ENCODE measurements around the gene CRY1. TPM values are rescaled to one million over a fixed set of nuclear protein-coding genes. Genes with fewer than 3 reads are reported as not detected.

Gene CRY1
- total RNA-seq, 1 donor from 2014 or later: 21.2 TPM

- H3K9me3 Mint-ChIP-seq (ENCODE audit: low read depth): no peaks in the 10 kb centered on the region
- no peak overlapping the region for H3K4me3 Mint-ChIP-seq (ENCODE audit: unreplicated experiment)
- peaks cover 14% of the 10 kb centered on the region for H3K36me3 Mint-ChIP-seq (ENCODE audit: low read depth)
- peaks cover 64% of the 10 kb centered on the region for H3K4me1 Mint-ChIP-seq (ENCODE audit: low read depth)
- DNase-seq (ENCODE audit: low spot score): no peak
- H3K27me3 Mint-ChIP-seq (ENCODE audit: low read depth): no peaks in the 10 kb centered on the region
- peak overlapping the region; percentile 32 for H3K27ac Mint-ChIP-seq (ENCODE audit: unreplicated experiment)
- TF ChIP-seq, protein P1, sequence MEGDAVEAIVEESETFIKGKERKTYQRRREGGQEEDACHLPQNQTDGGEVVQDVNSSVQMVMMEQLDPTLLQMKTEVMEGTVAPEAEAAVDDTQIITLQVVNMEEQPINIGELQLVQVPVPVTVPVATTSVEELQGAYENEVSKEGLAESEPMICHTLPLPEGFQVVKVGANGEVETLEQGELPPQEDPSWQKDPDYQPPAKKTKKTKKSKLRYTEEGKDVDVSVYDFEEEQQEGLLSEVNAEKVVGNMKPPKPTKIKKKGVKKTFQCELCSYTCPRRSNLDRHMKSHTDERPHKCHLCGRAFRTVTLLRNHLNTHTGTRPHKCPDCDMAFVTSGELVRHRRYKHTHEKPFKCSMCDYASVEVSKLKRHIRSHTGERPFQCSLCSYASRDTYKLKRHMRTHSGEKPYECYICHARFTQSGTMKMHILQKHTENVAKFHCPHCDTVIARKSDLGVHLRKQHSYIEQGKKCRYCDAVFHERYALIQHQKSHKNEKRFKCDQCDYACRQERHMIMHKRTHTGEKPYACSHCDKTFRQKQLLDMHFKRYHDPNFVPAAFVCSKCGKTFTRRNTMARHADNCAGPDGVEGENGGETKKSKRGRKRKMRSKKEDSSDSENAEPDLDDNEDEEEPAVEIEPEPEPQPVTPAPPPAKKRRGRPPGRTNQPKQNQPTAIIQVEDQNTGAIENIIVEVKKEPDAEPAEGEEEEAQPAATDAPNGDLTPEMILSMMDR (IDR thresholded peaks at IDR 0.05): no peak
Observed at GRCh38 chr12:106984588-106985137, 108.7 kb downstream of the CRY1 start.

- Mint-ChIP-seq H3K4me1 (ENCODE audit: low read depth) (peaks cover 64% of the 10 kb centered on the region), H3K27ac (ENCODE audit: unreplicated experiment) (peak overlapping the region; percentile 49)
Observed at GRCh38 chr12:106982229-106982628, 111.1 kb downstream of the CRY1 start.

DNA sequence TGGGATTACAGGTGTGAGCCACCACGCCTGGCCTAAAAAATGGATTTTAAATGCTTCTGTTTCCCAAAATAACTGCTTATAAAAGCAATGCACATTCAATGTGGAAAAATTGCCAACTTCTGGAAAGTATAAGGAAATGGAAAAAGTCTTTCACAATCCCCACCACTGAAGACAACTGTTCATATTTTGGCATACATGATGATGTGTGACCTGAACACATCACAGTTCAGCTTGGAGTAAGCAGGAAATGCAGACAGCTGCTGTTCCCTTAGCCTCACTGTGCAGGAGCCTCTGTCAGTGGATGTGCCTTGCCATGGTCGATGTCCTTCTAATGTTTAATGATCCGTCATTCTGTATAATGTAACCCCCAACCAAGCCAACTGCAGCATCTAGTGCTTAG is 111.6 kb downstream of the CRY1 start:
- H3K4me1 Mint-ChIP-seq (ENCODE audit: low read depth): peaks cover 64% of the 10 kb centered on the region
- no peaks in the 10 kb centered on the region for H3K27me3 Mint-ChIP-seq (ENCODE audit: low read depth)
- no peak for DNase-seq (ENCODE audit: low spot score)
- TF ChIP-seq, protein P1 (IDR thresholded peaks at IDR 0.05): no peak
- no peaks in the 10 kb centered on the region for H3K9me3 Mint-ChIP-seq (ENCODE audit: low read depth)
- H3K4me3 Mint-ChIP-seq (ENCODE audit: unreplicated experiment): no peak overlapping the region
- peak overlapping the region; percentile 49 for H3K27ac Mint-ChIP-seq (ENCODE audit: unreplicated experiment)
- H3K36me3 Mint-ChIP-seq (ENCODE audit: low read depth): peaks cover 17% of the 10 kb centered on the region

More at GRCh38 chr12:106982229-106982628, 111.1 kb downstream of the CRY1 start:
- Mint-ChIP-seq H3K36me3 (ENCODE audit: low read depth) (peaks cover 17% of the 10 kb centered on the region), H3K27me3 (ENCODE audit: low read depth) (no peaks in the 10 kb centered on the region), H3K9me3 (ENCODE audit: low read depth) (no peaks in the 10 kb centered on the region), H3K4me3 (ENCODE audit: unreplicated experiment) (no peak overlapping the region)
- no peak for DNase-seq (ENCODE audit: low spot score)
- TF ChIP-seq, protein P1 (IDR thresholded peaks at IDR 0.05): no peak

GRCh38 chr12:106980944-106981343 is 112.4 kb downstream of the CRY1 start:
- Mint-ChIP-seq H3K4me1 (ENCODE audit: low read depth) (peaks cover 66% of the 10 kb centered on the region), H3K27me3 (ENCODE audit: low read depth) (no peaks in the 10 kb centered on the region), H3K9me3 (ENCODE audit: low read depth) (no peaks in the 10 kb centered on the region), H3K27ac (ENCODE audit: unreplicated experiment) (peak overlapping the region; percentile 68), H3K36me3 (ENCODE audit: low read depth) (peaks cover 17% of the 10 kb centered on the region), H3K4me3 (ENCODE audit: unreplicated experiment) (no peak overlapping the region)
- no peak for DNase-seq (ENCODE audit: low spot score)
- TF ChIP-seq, protein P1 (IDR thresholded peaks at IDR 0.05): no peak

- H3K4me3 Mint-ChIP-seq (ENCODE audit: unreplicated experiment): no peak overlapping the region
- H3K36me3 Mint-ChIP-seq (ENCODE audit: low read depth): peaks cover 14% of the 10 kb centered on the region
- H3K27ac Mint-ChIP-seq (ENCODE audit: unreplicated experiment): peak overlapping the region; percentile 50
- peaks cover 76% of the 10 kb centered on the region for H3K4me1 Mint-ChIP-seq (ENCODE audit: low read depth)
- H3K27me3 Mint-ChIP-seq (ENCODE audit: low read depth): no peaks in the 10 kb centered on the region
- no peak for DNase-seq (ENCODE audit: low spot score)
- H3K9me3 Mint-ChIP-seq (ENCODE audit: low read depth): no peaks in the 10 kb centered on the region
- TF ChIP-seq, protein P1 (IDR thresholded peaks at IDR 0.05): no peak
Observed at GRCh38 chr12:106978035-106978800, 115.1 kb downstream of the CRY1 start.
